Medulla oblongata (tissue), 1 donor: ENCODE data around the gene CFP.
"Not testable (repeated sequence)": the region's sequence is repeated elsewhere in the genome, so short reads cannot be mapped to it uniquely, and the experiment has no call there.

Experiments used
- DNase-seq: peaks from one replicate; pipeline ENCODE4 v3.0.0-alpha.2; 2015; ENCODE audit errors: extremely low spot score

Gene CFP

DNA sequence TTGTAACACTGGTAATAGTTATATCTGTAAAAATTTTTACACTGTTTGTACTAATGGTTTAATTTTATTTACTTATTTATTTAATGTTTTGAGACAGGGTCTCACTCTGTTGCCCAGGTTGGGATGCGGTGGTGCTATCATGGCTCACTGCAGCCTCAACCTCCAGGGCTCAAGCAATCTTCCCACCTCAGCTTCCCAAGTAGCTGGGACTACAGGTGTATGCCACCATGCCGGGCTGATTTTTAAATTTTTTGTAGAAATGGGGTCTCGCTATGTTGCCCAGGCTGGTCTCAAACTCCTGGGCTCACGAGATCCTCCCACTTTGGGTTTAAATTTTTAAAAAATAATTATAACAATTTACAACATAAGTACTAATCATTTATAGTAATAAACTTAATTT is 26.6 kb downstream of the CFP start:
- DNase-seq: not testable (repeated sequence)

DNA sequence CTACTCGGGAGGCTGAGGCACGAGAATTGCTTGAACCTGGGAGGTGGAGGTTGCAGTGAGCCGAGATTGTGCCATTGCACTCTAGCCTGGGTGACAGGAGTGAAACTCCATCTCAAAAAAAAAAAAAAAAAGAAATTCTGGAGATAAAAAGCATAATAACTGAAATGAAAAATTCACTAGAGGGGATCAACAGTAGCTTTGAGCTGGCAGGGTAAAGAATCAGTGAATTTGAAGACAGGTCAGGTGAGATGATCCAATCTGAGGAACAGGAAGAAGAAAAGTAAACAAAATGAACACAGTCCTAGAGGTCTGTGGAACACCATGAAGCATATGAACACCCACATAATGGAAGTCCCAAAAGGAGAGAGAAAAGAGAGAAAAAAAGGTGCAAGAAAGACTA is 32.5 kb downstream of the CFP start:
- no peak for DNase-seq

DNA sequence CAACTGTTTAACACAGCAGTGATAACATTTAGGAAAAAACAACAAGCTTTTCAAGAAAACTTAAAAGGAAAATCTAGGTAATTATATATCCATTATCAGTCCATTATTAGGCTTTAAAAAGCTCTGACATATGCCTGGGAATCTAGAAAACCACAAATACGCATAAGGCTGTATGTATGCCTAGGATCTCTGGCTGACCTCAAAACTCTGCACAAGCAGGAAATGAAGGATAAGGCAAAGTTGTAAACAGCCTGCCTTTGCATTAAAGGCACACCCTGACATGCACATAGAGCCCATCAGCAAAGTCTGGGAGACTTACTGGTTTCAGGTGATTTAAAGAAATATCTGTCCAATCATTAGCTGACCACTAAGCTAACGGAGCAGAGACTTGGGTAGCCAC is 33.5 kb downstream of the CFP start:
- DNase-seq: no peak

- DNase-seq: no peak
Observed at GRCh38 chrX:47595716-47596251, 33.9 kb downstream of the CFP start.

GRCh38 chrX:47593522-47593921 is 36.2 kb downstream of the CFP start:
- DNase-seq: no peak

GRCh38 chrX:47590984-47591383 is 38.7 kb downstream of the CFP start:
- no peak for DNase-seq

GRCh38 chrX:47587906-47588735 is 41.6 kb downstream of the CFP start:
- no peak for DNase-seq

DNA sequence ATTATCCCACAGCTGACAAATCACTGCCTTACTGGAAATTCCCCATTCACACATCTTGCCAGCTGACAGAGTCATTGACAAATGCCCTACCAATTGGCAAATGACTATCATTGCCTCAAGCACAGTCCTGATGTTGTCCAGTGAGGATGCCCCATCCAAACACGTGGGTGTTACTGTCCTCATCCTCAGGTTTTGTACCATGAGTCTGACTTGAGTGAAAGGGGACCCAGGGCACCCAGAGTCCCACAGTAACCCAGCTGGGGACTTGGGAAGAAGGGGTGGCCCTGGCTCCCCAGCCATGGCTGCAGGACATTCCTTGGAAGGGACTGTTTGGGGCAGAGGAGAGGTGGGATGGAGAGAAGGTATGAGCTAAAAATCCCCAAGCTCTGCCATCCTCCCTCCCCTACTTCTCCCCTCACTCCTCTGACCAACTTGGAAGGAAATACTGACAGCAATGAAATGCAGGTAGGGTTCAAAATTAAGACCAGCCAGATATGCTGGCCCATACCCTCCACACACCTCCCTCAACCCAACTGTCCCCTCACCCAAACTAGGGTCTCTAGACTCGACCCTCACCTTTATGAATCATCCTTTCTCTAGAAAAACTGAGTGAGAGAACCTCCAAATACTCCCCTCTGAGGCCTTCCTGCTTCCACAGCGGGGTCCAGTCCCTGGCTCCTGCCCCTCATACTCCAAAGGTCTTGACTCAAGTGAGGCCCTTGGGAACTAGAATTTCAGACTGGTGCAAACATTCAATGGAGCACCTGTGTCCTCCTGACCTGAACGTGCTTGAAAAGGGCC is 42.4 kb downstream of the CFP start:
- no peak for DNase-seq

DNA sequence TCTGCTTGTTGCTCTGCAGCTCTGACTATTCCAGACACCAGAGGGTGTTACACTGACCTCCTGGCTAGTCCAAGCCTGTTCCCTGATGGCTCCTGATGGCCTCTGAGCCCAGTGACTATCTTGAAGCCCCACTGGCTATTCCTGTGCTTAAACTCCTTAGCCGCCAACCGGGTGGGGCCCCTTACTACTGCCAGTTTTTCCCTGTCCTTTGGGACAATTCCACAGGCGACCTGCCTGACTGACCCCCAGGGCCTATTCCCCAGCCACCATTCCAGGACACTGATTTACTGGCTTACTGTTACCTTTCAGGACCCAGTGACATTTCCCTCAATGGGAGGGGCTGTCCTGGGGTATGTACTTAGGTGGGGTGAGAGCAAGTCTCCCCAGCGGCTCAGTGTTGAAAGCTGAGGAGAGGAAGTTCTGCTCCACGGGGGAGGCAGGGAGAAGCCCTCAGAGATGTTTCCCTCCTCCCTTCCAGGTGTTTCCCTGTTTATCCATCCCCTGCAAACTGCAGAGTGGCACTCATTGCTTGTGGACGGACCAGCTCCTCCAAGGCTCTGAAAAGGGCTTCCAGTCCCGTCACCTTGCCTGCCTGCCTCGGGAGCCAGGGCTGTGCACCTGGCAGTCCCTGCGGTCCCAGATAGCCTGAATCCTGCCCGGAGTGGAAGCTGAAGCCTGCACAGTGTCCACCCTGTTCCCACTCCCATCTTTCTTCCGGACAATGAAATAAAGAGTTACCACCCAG is 43.5 kb downstream of the CFP start:
- no peak for DNase-seq

DNA sequence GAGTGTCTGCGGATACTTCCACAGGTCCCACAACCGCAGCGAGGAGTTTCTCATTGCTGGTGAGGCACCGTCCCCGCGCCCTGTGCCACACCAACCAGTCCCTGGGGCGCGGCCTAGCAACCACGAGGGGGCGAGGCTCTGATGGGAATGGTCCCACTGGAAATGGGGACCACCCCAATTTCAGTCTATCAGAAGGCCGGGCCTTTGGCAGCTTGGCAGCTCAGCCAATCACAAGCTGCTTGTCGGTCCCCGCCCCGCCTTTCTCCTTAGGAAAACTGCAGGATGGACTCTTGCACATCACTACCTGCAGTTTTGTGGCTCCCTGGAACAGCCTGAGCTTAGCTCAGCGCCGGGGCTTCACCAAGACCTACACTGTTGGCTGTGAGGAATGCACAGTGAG is 44.5 kb downstream of the CFP start:
- no peak for DNase-seq

DNA sequence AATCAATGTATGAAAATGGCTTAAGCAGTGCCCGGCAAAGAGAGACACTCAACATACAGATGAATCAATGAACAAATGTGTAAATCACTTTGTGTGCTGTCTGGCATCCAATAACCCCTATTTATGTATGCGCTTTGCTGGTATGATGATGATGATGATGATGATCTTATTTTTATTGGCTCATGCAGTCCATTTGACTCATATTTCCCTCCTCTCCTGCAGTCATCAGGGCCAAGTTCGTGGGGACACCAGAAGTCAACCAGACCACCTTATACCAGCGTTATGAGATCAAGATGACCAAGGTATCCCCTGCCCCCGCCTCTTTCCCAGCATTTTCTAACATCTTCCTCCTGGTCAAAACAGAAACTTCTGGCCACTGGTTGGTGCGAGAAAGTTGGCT is 45.0 kb downstream of the CFP start:
- no peak for DNase-seq

- DNase-seq: no peak
Observed at GRCh38 chrX:47583240-47583861, 46.4 kb downstream of the CFP start.

- DNase-seq: peak; percentile 53
Observed at GRCh38 chrX:47581731-47582647, 47.7 kb downstream of the CFP start, which contains the start of gene TIMP1. Gene TIMP1 (plus strand): TSS chrX:47582436. CDS start chrX:47583416, 980 bp downstream.

- DNase-seq: no peak
Observed at GRCh38 chrX:47579537-47579936, 50.2 kb downstream of the CFP start.

- no peak for DNase-seq
Observed at GRCh38 chrX:47578692-47579091, 51.0 kb downstream of the CFP start.

- no peak for DNase-seq
Observed at GRCh38 chrX:47577901-47578300, 51.8 kb downstream of the CFP start.

DNA sequence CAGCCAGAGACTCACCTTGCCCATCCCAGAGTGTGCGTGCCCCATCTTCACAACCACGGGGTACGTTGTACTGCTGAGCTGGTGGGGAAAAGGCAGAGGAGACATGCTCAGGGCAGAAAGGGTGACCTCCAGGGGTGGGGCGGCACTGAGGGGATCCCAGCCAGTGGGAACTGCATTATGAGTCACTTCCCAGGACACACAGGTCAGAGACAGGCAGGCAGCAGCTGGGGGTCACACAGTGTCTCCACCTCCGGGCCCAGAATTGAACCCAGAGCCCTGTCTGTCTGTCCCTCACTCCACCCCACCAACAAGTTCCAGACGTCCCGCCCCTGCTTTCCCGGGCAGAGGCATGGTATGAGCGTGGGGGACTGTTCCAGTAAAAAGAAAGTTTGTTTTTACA is 52.3 kb downstream of the CFP start:
- no peak for DNase-seq

- no peak for DNase-seq
Observed at GRCh38 chrX:47576021-47576898, 53.5 kb downstream of the CFP start.

DNA sequence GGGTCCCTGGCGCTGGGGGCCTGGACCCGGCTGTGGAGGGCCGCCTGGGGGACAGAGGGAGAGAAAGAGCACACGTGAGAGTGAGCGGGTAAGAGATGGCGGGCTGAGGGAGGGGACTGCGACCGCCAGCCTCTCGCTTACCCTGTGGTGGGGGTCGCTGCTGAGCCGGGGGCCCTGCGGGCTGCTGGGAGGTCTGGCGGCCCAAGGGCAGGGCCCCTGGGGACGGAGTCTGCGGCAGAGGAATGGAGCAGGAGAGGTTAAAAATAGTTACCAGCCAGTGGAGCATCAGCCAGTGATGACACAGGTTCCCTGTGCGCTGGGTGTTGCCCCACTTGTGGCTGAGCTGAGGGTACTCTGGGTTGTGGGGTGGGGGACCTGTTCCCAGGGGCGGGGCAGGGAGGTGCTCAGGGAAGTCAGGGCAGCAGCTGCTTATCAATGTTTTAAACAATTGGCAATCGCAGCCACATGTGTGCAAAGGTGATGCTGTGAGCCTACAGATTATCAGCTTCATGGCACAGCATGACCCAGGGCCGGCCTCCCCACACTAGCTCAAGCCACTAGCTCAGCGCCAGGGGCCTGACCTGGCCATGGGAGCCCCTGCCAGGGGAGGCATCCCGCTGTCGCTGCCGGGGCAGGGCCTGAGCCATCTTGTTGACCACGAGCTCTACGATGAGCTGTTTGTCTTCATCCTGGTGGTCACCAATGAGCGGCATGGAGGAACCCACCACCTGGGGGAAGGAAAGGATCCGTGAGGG is 55.0 kb downstream of the CFP start:
- DNase-seq: no peak
